Kidney glomerular epithelial cell (primary cell): ENCODE data around the gene SPINT3.

Experiments
- DNase-seq: peaks from one replicate; lab custom pipeline; 2025; lab: John Stamatoyannopoulos, UW

Gene SPINT3

DNA sequence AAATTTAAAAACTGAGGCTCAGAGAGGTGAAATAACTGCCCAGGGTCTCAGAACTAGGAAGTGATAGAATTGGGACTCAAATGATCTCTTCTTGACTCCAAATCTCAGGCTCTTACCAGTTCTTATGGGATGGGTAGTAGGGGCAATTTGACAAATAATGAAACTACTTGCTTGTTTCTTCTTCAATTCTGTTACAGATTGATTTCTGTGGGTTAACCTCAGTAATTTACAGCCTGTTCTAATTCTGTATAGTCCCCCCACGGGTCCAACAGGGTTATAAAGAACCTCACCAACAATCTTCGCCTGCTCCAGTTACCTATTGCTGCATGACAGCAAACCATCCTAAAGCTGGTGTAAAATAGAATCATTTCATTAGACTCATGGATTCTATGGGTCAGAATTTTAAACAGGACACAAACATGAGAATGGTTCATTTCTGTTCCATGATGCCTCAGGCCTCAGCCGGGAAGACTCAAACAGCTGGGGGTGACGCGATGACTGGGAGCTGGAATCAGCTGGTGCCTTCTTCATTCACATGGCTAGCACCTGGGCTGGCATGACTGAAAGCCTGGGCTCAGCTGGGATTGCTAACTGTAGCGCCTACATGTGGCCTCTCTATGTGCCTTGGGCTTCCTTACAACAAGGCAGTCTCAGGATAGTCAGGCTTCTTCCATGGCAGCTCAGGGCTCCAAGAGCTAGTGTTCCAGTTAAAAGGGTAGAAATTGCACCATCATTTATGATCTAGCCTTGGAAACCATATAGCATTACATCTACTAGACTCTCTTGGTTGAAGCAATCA is 52.5 kb downstream of the SPINT3 start:
- DNase-seq: no peak
